H1 (cell line): ENCODE results near the gene FAM222B. TPM values are rescaled to one million over a fixed set of nuclear protein-coding genes. Genes with fewer than 3 reads are reported as not detected.
A peak's percentile ranks its signal among the peaks of the same experiment; 100 is the strongest.

ENCODE experiments used
- CTCF ChIP-seq, 3 experiments: IDR thresholded peaks; 1 replicate in 2 of 3; 2 replicates in 1 of 3; pipeline versions ENCODE4 v1.5.1 to v1.6.1; 2011; ENCODE audit warnings: low read length in 3 of 3, mild to moderate bottlenecking in 3 of 3, inconsistent platforms in 2 of 3, low read depth in 1 of 3, moderate library complexity in 1 of 3; ENCODE audit not compliant: insufficient read depth in 1 of 3; ENCODE audit errors: control extremely low read depth in 1 of 3
- EP300 ChIP-seq, 2 experiments: IDR thresholded peaks; 1 replicate in 1 of 2; 2 replicates in 1 of 2; pipeline ENCODE4 v1.6.1; 2011 to 2012; ENCODE audit warnings: low read depth in 2 of 2, low read length in 2 of 2, mild to moderate bottlenecking in 2 of 2, borderline replicate concordance in 1 of 2, inconsistent platforms in 1 of 2, moderate library complexity in 1 of 2
- FOSL1 ChIP-seq: IDR thresholded peaks from 2 replicates; pipeline ENCODE4 v1.6.1; 2011; ENCODE audit warnings: mild to moderate bottlenecking, low read depth, low read length, moderate library complexity; ENCODE audit not compliant: insufficient read depth
- GTF2F1 ChIP-seq: IDR thresholded peaks from 2 replicates; pipeline ENCODE4 v1.6.1; 2012; ENCODE audit warnings: low read depth, low read length, improper control_type of control experiment, borderline replicate concordance
- HDAC2 ChIP-seq, 2 experiments: fragments of 300-600 bp in 1 of 2; sonication (generic) in 1 of 2; IDR thresholded peaks; 2 replicates each; pipeline ENCODE4 v1.6.1; 2011 to 2012; ENCODE audit warnings: low read depth in 2 of 2, low read length in 2 of 2, mild to moderate bottlenecking in 2 of 2, moderate library complexity in 2 of 2, borderline replicate concordance in 1 of 2, inconsistent platforms in 1 of 2
- MAX ChIP-seq: IDR thresholded peaks from 2 replicates; pipeline ENCODE4 v1.6.1; 2012; ENCODE audit warnings: inconsistent platforms
- NRF1 ChIP-seq: IDR thresholded peaks from 2 replicates; pipeline ENCODE4 v1.6.1; 2011; ENCODE audit warnings: mild to moderate bottlenecking, low read depth, low read length, improper control_type of control experiment
- PHF8 ChIP-seq: fragments of 200-600 bp; sonication (generic); conservative IDR thresholded peaks from 2 replicates; pipeline ENCODE4 v1.7.1; 2012; ENCODE audit warnings: low read depth, mild to moderate bottlenecking, inconsistent platforms, low read length, moderate library complexity
- POLR2AphosphoS5 ChIP-seq: IDR thresholded peaks from 2 replicates; pipeline ENCODE4 v1.6.1; 2011; ENCODE audit warnings: low read depth, low read length
- RNF2 ChIP-seq: fragments of 200-900, 300-1000 bp; sonication (generic); IDR thresholded peaks from 2 replicates; pipeline ENCODE4 v1.7.1; 2016; ENCODE audit warnings: borderline replicate concordance, low read depth, mild to moderate bottlenecking, antibody characterized with exemption, low read length; ENCODE audit not compliant: poor library complexity, severe bottlenecking; ENCODE audit errors: missing control alignments
- SAP30 ChIP-seq: fragments of 300-600 bp; sonication (generic); IDR thresholded peaks from 2 replicates; pipeline ENCODE4 v1.7.1; 2012; ENCODE audit warnings: low read length, moderate library complexity, mild to moderate bottlenecking, inconsistent platforms; ENCODE audit not compliant: insufficient read depth, insufficient replicate concordance
- polyA plus RNA-seq, 7 experiments: library from polyadenylated mRNA; depleted of rRNA in 3 of 7; stranded (reverse) in 5 of 7; unstranded in 2 of 7; fragments of >200 nt in 5 of 7; fragments of 200-250 nt in 2 of 7; gene quantifications; 1 replicate in 5 of 7; 2 replicates in 1 of 7; 4 replicates in 1 of 7; pipeline versions ENCODE4 v1.2.1 to v1.2.3, GENCODE V29; 2011 to 2013; ENCODE audit warnings: missing spikeins in 2 of 7, mixed read lengths in 2 of 7
- total RNA-seq: library from RNA; stranded (reverse); fragmentation: NEBNext Ultra II Directional; extraction: Animal tissue kit (Norgen Biotek cat#: 25700); gene quantifications from 2 replicates; pipeline ENCODE4 v1.2.1, GENCODE V29; 2021

Gene FAM222B
- total and polyA plus RNA-seq, 2 of the 8 experiments (the other 6 are each of a cell fraction or from before 2014, with no cell fraction given) = 42.1 to 81.7 TPM

GRCh38 chr17:28744104-28744971 lies 98.3 kb downstream of the FAM222B start (continued):
- TF ChIP-seq MAX (no peak; the same call in 1 of the 2 replicates), CTCF (IDR thresholded peaks at IDR 0.05; ENCODE audit: control extremely low read depth in 1 of 3, insufficient read depth in 1 of 3, low read depth in 1 of 3, low read length in 3 of 3) (no peak), POLR2AphosphoS5 (peak; percentile 66), NRF1 (no peak), RNF2 (no peak), EP300 (IDR thresholded peaks at IDR 0.05; ENCODE audit: borderline replicate concordance in 1 of 2, low read depth in 2 of 2, low read length in 2 of 2) (no peak; a peak in 1 of 3 replicates), FOSL1 (no peak), SAP30 (no peak), HDAC2 (IDR thresholded peaks at IDR 0.05; ENCODE audit: borderline replicate concordance in 1 of 2, low read depth in 2 of 2, low read length in 2 of 2) (peak in 1 of 2 experiments; percentile 31; a peak in 1 of 4 replicates), PHF8 (peak; percentile 90), GTF2F1 (no peak)
